Neural progenitor cell (in vitro differentiated cells): ENCODE data around the gene SLC6A4.
A peak's percentile ranks its signal among the peaks of the same experiment; 100 is the strongest.

Source experiments
- CTCF ChIP-seq: fragments of 200-600 bp; sonication (generic); IDR thresholded peaks from 2 replicates; pipeline ENCODE4 v1.5.1; 2017; ENCODE audit warnings: antibody characterized with exemption, mild to moderate bottlenecking
- EZH2 ChIP-seq: fragments of 200-600 bp; sonication (generic); IDR thresholded peaks from 2 replicates; pipeline ENCODE4 v1.6.1; 2017; ENCODE audit warnings: antibody characterized with exemption, mild to moderate bottlenecking, moderate library complexity
- EZH2phosphoT487 ChIP-seq: fragments of 200-600 bp; sonication (generic); IDR thresholded peaks from 2 replicates; pipeline ENCODE4 v1.6.1; 2017; ENCODE audit warnings: antibody characterized with exemption

GRCh38 chr17:30203471-30203981 lies 32.0 kb downstream of the SLC6A4 start:
- peak; percentile 17 for TF ChIP-seq CTCF
- no peak for TF ChIP-seq EZH2phosphoT487
- no peak for TF ChIP-seq EZH2
